HTERT RPE-1 (cell line): ENCODE results near the gene GLCE.
"Not testable (repeated sequence)": the region's sequence is repeated elsewhere in the genome, so short reads cannot be mapped to it uniquely, and the experiment has no call there.

ENCODE experiments used
- in situ Hi-C: fragments of 300-500 bp; cut with MboI; formaldehyde crosslinking; loops from 4 replicates; pipeline ENCODE4 v1.14.3; 2020; ENCODE audit warnings: low sequenced_read_pairs

Gene GLCE

GRCh38 chr15:69244798-69245197 lies 84.4 kb downstream of the GLCE start:
- in situ Hi-C loops: no loop called here

- in situ Hi-C loops: no loop called here
Observed at GRCh38 chr15:69253156-69253555, 92.7 kb downstream of the GLCE start.

- in situ Hi-C loops: no loop called here
Observed at GRCh38 chr15:69265347-69265955, 105.0 kb downstream of the GLCE start.

- in situ Hi-C loops: no loop called here
Observed at GRCh38 chr15:69271217-69271616, 110.8 kb downstream of the GLCE start.

- in situ Hi-C loops: no loop called here
Observed at GRCh38 chr15:69272139-69272538, 111.7 kb downstream of the GLCE start.

GRCh38 chr15:69272891-69273290 lies 112.5 kb downstream of the GLCE start:
- in situ Hi-C loops: no loop called here

- in situ Hi-C loops: no loop called here
Observed at GRCh38 chr15:69275074-69275670, 114.7 kb downstream of the GLCE start.

GRCh38 chr15:69275933-69276560 lies 115.6 kb downstream of the GLCE start:
- in situ Hi-C loops: no loop called here

- in situ Hi-C loops: no loop called here
Observed at GRCh38 chr15:69277316-69277715, 116.9 kb downstream of the GLCE start.

GRCh38 chr15:69279636-69280035 lies 119.2 kb downstream of the GLCE start:
- in situ Hi-C loops: no loop called here

- in situ Hi-C loops: no loop called here
Observed at GRCh38 chr15:69280783-69281182, 120.3 kb downstream of the GLCE start.

- in situ Hi-C loops: no loop called here
Observed at GRCh38 chr15:69282104-69282743, 121.8 kb downstream of the GLCE start.

GRCh38 chr15:69285834-69286233 lies 125.4 kb downstream of the GLCE start:
- in situ Hi-C loops: no loop called here

GRCh38 chr15:69288011-69288410 lies 127.6 kb downstream of the GLCE start:
- in situ Hi-C loops: no loop called here

GRCh38 chr15:69288531-69289341 lies 128.3 kb downstream of the GLCE start:
- in situ Hi-C loops: no loop called here

- in situ Hi-C loops: no loop called here
Observed at GRCh38 chr15:69289342-69290146, 129.1 kb downstream of the GLCE start.

GRCh38 chr15:69290346-69291164 lies 130.1 kb downstream of the GLCE start:
- in situ Hi-C loops: no loop called here

- in situ Hi-C loops: not testable (repeated sequence)
Observed at GRCh38 chr15:69291651-69292050, 131.2 kb downstream of the GLCE start.

- in situ Hi-C loops: no loop called here
Observed at GRCh38 chr15:69292826-69293420, 132.5 kb downstream of the GLCE start.
